ENCODE measurements around the gene ZNF808. TPM values are rescaled to one million over a fixed set of nuclear protein-coding genes. Genes with fewer than 3 reads are reported as not detected.

Gene ZNF808
- total and polyA plus RNA-seq, 2 of the 13 experiments (the other 11 are each of a cell fraction or from before 2014, with no cell fraction given) = 3.0 to 7.4 TPM

DNA sequence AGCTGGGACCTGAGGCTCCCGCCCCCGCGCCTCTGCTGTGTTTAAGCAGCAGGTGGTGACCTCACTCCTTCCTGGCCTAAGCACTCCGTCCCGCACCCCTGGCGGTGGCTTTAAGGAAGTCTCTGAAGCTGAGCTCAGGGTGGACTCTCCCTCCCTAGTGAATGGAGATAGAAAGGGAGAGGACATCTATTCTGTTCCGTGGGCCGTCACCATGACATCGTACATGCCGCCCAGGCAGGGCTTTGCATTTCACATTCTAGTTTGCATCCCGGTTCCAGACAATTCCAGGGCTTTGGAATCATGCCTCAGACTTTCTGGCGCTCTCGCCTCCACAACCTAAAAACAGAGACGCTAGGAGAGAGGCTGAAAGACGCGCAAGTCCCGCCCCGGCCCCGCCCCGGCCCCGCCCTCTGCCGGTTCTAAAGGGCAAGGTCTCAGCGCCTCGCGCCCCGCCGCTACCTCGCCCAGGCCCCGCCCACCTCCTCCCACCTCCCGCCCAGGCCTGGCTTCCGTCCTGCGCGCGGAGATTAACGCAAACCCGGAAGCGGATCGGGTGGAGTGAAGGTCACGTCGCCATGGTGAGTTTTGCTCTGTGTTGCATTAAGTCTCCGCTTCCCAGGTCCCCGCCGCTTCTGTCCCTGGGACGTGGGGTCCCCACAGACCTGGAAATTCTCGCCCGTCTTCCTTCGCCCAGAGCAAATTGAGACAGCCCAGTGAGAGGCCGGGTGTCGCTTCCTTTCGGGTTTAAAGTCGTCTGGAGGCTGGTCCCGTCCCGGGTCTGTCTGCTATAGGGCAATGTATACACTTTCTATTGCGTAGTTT lies at the start of gene ZNF808 (continued):
- TF ChIP-seq, protein P1, sequence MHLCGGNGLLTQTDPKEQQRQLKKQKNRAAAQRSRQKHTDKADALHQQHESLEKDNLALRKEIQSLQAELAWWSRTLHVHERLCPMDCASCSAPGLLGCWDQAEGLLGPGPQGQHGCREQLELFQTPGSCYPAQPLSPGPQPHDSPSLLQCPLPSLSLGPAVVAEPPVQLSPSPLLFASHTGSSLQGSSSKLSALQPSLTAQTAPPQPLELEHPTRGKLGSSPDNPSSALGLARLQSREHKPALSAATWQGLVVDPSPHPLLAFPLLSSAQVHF (CRISPR knock-in tag; IDR thresholded peaks at IDR 0.05) = no peak
- TF ChIP-seq SOX6 (IDR thresholded peaks at IDR 0.05) (no peak), SOX6 (CRISPR knock-in tag; IDR thresholded peaks at IDR 0.05) (no peak), SRSF9 (IDR thresholded peaks at IDR 0.05; ENCODE audit: borderline replicate concordance, insufficient read depth, low read depth, low read length, poor library complexity, severe bottlenecking) (no peak), RBM22 (optimal IDR thresholded peaks at IDR 0.05; ENCODE audit: low read length) (no peak), HMGA1 (CRISPR knock-in tag; conservative IDR thresholded peaks at IDR 0.05) (no peak), ZBTB42 (CRISPR knock-in tag; IDR thresholded peaks at IDR 0.05) (no peak), RFXAP (CRISPR knock-in tag; IDR thresholded peaks at IDR 0.05; ENCODE audit: borderline replicate concordance) (peak; percentile 29; the same call in 1 of the 2 replicates), TAF1 (CRISPR knock-in tag; IDR thresholded peaks at IDR 0.05) (peak; percentile 37), ZNF768 (CRISPR knock-in tag; IDR thresholded peaks at IDR 0.05) (peak; percentile 83; the same call in 1 of the 2 replicates), ZNF510 (CRISPR knock-in tag; IDR thresholded peaks at IDR 0.05; ENCODE audit: low read depth) (no peak), POLR2AphosphoS2 (IDR thresholded peaks at IDR 0.05; ENCODE audit: low read depth, low read length) (no peak), HNRNPLL (IDR thresholded peaks at IDR 0.05; ENCODE audit: low read depth, low read length, poor library complexity, severe bottlenecking) (peak; percentile 3), IKZF1 (IDR thresholded peaks at IDR 0.05) (no peak), ZNF652 (CRISPR knock-in tag; IDR thresholded peaks at IDR 0.05; ENCODE audit: borderline replicate concordance, low read depth) (no peak), EZH2 (conservative IDR thresholded peaks at IDR 0.05; ENCODE audit: low read depth, low read length) (no peak), PPARG (CRISPR knock-in tag; conservative IDR thresholded peaks at IDR 0.05) (no peak), SRSF4 (IDR thresholded peaks at IDR 0.05; ENCODE audit: low read depth, low read length, poor library complexity, severe bottlenecking) (no peak), ZNF619 (CRISPR knock-in tag; IDR thresholded peaks at IDR 0.05) (no peak), PHF5A (CRISPR knock-in tag; IDR thresholded peaks at IDR 0.05; ENCODE audit: low read depth, unreplicated experiment) (no peak), PTBP1 (IDR thresholded peaks at IDR 0.05; ENCODE audit: low read depth, low read length, poor library complexity, severe bottlenecking) (no peak), SNAPC2 (CRISPR knock-in tag; IDR thresholded peaks at IDR 0.05) (no peak), PHF20 (CRISPR knock-in tag; IDR thresholded peaks at IDR 0.05) (peak; percentile 63; the same call in 1 of the 2 replicates), LCORL (IDR thresholded peaks at IDR 0.05) (no peak), LCORL (CRISPR knock-in tag; IDR thresholded peaks at IDR 0.05) (no peak), MXI1 (IDR thresholded peaks at IDR 0.05; ENCODE audit: borderline replicate concordance, low read depth, low read length) (no peak), ZNF7 (CRISPR knock-in tag; IDR thresholded peaks at IDR 0.05) (no peak), ETV5 (CRISPR knock-in tag; IDR thresholded peaks at IDR 0.05; ENCODE audit: borderline replicate concordance) (peak; percentile 43; the same call in 1 of the 2 replicates)
- TF ChIP-seq, protein P2, sequence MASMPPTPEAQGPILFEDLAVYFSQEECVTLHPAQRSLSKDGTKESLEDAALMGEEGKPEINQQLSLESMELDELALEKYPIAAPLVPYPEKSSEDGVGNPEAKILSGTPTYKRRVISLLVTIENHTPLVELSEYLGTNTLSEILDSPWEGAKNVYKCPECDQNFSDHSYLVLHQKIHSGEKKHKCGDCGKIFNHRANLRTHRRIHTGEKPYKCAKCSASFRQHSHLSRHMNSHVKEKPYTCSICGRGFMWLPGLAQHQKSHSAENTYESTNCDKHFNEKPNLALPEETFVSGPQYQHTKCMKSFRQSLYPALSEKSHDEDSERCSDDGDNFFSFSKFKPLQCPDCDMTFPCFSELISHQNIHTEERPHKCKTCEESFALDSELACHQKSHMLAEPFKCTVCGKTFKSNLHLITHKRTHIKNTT (CRISPR knock-in tag; IDR thresholded peaks at IDR 0.05) = no peak
- TF ChIP-seq, protein P3, sequence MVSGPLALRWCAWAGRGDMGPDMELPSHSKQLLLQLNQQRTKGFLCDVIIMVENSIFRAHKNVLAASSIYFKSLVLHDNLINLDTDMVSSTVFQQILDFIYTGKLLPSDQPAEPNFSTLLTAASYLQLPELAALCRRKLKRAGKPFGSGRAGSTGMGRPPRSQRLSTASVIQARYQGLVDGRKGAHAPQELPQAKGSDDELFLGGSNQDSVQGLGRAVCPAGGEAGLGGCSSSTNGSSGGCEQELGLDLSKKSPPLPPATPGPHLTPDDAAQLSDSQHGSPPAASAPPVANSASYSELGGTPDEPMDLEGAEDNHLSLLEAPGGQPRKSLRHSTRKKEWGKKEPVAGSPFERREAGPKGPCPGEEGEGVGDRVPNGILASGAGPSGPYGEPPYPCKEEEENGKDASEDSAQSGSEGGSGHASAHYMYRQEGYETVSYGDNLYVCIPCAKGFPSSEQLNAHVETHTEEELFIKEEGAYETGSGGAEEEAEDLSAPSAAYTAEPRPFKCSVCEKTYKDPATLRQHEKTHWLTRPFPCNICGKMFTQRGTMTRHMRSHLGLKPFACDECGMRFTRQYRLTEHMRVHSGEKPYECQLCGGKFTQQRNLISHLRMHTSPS (CRISPR knock-in tag; IDR thresholded peaks at IDR 0.05; ENCODE audit: low read depth) = no peak
